Measurements from ENCODE around the gene LTV1. TPM values are rescaled to one million over a fixed set of nuclear protein-coding genes. Genes with fewer than 3 reads are reported as not detected.

LTV1 gene
- polyA plus RNA-seq, 1 experiment = 28.2 TPM

DNA sequence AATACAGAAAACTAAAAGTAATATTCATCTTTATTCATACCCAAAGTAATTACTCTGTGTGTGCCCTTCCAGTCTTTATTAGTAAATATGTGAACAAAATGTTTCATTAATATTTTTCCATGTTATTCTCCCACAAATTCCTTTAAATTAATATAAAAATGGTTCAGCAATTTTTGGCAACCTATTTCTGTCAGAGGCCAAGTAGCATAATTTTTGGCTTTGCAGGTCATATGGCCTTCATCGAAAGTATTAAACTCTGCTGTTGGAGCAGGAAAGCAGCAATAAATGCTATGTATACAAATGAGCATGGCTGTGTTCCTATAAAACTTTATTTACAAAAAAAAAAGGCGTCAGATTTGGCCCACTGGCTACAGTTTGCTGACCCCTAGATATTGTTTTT is 37.3 kb downstream of the LTV1 start:
- no peak overlapping the region for H3K4me3 ChIP-seq (ENCODE audit: low read depth, low read length)
- H3K27ac ChIP-seq (ENCODE audit: low read depth, low read length) = no peak overlapping the region
- ChIA-PET CTCF (no interaction called here), POLR2A (no interaction called here)
- H3K27me3 ChIP-seq (ENCODE audit: control insufficient read depth, insufficient read depth, low read length) = no peaks in the 10 kb centered on the region
- TF ChIP-seq, protein P1, sequence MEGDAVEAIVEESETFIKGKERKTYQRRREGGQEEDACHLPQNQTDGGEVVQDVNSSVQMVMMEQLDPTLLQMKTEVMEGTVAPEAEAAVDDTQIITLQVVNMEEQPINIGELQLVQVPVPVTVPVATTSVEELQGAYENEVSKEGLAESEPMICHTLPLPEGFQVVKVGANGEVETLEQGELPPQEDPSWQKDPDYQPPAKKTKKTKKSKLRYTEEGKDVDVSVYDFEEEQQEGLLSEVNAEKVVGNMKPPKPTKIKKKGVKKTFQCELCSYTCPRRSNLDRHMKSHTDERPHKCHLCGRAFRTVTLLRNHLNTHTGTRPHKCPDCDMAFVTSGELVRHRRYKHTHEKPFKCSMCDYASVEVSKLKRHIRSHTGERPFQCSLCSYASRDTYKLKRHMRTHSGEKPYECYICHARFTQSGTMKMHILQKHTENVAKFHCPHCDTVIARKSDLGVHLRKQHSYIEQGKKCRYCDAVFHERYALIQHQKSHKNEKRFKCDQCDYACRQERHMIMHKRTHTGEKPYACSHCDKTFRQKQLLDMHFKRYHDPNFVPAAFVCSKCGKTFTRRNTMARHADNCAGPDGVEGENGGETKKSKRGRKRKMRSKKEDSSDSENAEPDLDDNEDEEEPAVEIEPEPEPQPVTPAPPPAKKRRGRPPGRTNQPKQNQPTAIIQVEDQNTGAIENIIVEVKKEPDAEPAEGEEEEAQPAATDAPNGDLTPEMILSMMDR (IDR thresholded peaks at IDR 0.05; ENCODE audit: low read depth, low read length) = no peak
- peaks cover 2% of the 10 kb centered on the region; the same call in 1 of the 2 replicates for H3K9me3 ChIP-seq (ENCODE audit: control insufficient read depth, insufficient read depth, low read length)
- no peak for DNase-seq (ENCODE audit: low read depth, low spot score)

DNA sequence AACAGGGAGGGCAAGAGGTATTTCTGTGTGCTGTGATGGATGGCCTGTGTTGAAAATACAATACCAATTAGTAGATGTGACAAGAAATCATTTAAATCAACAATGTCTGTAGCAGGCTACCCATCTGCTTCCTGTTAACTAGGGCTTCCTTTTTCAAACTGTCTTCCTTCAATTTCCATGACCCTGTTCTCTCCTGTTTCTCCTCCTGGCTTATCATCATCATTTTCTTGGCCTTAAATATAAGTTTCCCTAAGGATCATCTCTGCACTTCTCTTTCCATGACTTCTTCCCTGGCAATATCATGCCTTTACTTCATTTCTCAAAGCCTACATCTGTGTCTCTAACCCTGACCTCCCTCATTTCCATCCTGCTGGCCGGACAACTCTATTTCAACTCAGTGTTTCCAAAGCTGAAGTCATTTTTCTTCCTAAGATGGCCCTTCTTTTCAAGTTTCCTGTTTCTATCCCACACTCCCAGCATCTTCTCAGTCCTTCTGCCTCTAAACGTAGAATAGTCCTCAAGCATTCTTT is 39.3 kb downstream of the LTV1 start:
- Histone ChIP-seq H3K9me3 (ENCODE audit: control insufficient read depth, insufficient read depth, low read length) (peaks cover 2% of the 10 kb centered on the region; the same call in 1 of the 2 replicates), H3K27me3 (ENCODE audit: control insufficient read depth, insufficient read depth, low read length) (no peaks in the 10 kb centered on the region), H3K4me3 (ENCODE audit: low read depth, low read length) (no peak overlapping the region), H3K27ac (ENCODE audit: low read depth, low read length) (no peak overlapping the region)
- DNase-seq (ENCODE audit: low read depth, low spot score) = no peak
- TF ChIP-seq, protein P1 (IDR thresholded peaks at IDR 0.05; ENCODE audit: low read depth, low read length) = no peak
- ChIA-PET POLR2A (interaction anchor here (0.6 kb wide), 1 partner anchor 204 kb away, joined by 4 read pairs; no protein-coding TSS in a partner anchor), CTCF (no interaction called here)

DNA sequence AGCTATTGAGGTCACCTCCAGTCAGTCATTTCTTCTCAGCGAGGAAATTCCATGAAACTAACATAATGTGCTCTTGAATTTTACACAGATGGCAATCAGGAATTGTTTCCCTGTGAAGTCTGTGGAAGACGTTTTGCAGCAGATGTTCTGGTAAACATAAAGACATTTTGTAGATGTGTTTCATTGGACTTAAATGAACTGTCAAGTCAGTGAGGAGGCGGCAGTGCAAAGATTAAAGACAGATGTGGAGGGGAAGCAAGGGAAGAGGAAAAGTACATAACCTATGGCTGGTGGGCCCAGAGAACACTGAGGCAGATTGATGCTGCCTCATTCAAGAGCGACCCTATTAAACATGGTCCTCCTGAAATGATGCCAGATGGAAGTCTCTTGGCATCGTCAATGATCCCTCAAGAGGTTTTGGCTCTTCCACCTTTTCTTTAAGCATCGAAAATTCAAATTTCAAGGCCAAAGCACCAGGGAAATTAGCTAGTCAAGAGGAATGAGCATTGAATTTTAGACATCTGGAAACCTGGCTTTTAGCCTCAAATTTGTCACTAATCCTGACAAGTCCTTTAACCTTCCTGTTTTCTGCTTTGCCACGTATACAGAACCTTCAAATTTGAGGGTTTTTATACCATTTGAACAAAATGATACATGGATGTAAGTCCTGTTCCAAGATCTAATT is 41.2 kb downstream of the LTV1 start:
- Histone ChIP-seq H3K4me3 (ENCODE audit: low read depth, low read length) (no peak overlapping the region), H3K27me3 (ENCODE audit: control insufficient read depth, insufficient read depth, low read length) (no peaks in the 10 kb centered on the region), H3K27ac (ENCODE audit: low read depth, low read length) (no peak overlapping the region), H3K9me3 (ENCODE audit: control insufficient read depth, insufficient read depth, low read length) (no peaks in the 10 kb centered on the region)
- DNase-seq (ENCODE audit: low read depth, low spot score) = no peak
- TF ChIP-seq, protein P1 (IDR thresholded peaks at IDR 0.05; ENCODE audit: low read depth, low read length) = no peak
- ChIA-PET POLR2A (no interaction called here), CTCF (no interaction called here)

DNA sequence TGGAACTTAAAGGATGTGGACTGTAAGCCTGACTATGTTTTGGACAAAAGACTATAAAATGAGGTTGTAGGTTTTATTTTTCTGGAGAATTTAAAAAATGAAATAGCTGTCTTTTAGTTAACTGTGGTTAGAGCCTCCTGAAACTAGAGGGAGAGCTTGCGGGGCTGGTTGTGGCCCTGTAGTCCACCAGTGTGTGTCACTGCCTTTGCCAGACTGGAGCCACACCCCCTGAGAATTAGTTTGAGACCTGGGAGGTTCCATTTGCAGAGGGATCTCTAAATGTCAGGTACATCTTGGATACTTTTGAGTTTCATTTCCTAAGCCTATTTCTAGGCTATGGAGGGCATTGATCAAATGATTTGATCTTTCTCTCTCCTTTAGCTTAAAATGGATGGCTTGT is 42.0 kb downstream of the LTV1 start:
- no peak for DNase-seq (ENCODE audit: low read depth, low spot score)
- Histone ChIP-seq H3K9me3 (ENCODE audit: control insufficient read depth, insufficient read depth, low read length) (no peaks in the 10 kb centered on the region), H3K27me3 (ENCODE audit: control insufficient read depth, insufficient read depth, low read length) (no peaks in the 10 kb centered on the region), H3K27ac (ENCODE audit: low read depth, low read length) (no peak overlapping the region), H3K4me3 (ENCODE audit: low read depth, low read length) (no peak overlapping the region)
- TF ChIP-seq, protein P1 (IDR thresholded peaks at IDR 0.05; ENCODE audit: low read depth, low read length) = no peak
- ChIA-PET POLR2A (no interaction called here), CTCF (no interaction called here)

DNA sequence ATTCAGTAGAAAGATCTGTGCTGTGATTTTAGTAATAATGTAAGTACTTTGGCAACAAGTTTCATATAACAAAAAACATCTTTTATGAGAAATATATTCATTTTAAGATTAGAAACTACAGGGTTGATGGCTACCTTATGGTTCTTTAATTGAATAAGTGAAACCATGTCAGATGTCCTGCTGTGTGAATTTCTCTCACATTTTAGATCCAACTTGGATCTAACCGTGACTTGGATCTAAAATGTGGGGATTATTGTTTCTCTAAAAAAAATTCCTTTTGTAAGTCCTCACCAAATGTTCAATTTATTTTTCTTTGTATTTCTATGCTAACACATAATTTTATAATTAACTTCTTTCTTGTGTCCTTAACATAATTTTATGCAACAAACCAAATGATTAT is 51.5 kb downstream of the LTV1 start:
- no peaks in the 10 kb centered on the region for H3K9me3 ChIP-seq (ENCODE audit: control insufficient read depth, insufficient read depth, low read length)
- no peak overlapping the region for H3K27ac ChIP-seq (ENCODE audit: low read depth, low read length)
- no peak overlapping the region for H3K4me3 ChIP-seq (ENCODE audit: low read depth, low read length)
- DNase-seq (ENCODE audit: low read depth, low spot score) = no peak
- H3K27me3 ChIP-seq (ENCODE audit: control insufficient read depth, insufficient read depth, low read length) = no peaks in the 10 kb centered on the region
- POLR2A ChIA-PET = no interaction called here
- CTCF ChIA-PET = no interaction called here
- TF ChIP-seq, protein P1 (IDR thresholded peaks at IDR 0.05; ENCODE audit: low read depth, low read length) = no peak

Data from AG04450 (cell line).